Right renal cortex interstitium (tissue), 3 donors: ENCODE data around the gene HNF4A. TPM values are rescaled to one million over a fixed set of nuclear protein-coding genes. Genes with fewer than 3 reads are reported as not detected.
"Not testable (repeated sequence)": the region's sequence is repeated elsewhere in the genome, so short reads cannot be mapped to it uniquely, and the experiment has no call there.

Experiments
- DNase-seq, 3 donors: peaks; one replicate each; pipeline ENCODE4 v3.0.0-alpha.2; 2013; ENCODE audit warnings: low read depth in 3 of 3, low spot score in 2 of 3
- polyA plus RNA-seq, 3 donors: library from polyadenylated mRNA; unstranded; fragments of 120-200 nt; gene quantifications; one replicate each; pipeline ENCODE4 v1.2.1, GENCODE V29; 2013; ENCODE audit not compliant: insufficient read length in 3 of 3

HNF4A gene
- polyA plus RNA-seq, 3 donors = 36.8 to 50.6 (median 46.1) TPM

DNA sequence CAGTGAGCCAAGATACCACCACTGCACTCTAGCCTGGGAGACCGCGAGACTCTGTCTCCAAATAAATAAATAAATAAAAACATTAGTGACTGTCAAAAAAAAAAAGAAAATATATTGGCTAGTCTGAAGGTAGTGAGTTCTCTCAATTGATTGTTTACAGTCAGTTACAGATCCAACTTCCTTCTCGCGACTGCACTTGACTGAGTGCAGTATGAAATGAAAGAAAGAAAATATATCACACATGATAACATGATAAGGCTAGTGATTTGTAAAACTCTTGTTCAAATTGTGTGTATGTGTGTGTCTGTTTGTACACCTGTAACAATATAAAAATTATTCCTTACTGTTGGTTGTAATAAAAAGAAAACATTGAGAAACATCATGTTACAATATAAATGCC is 10.8 kb upstream of the HNF4A start:
- DNase-seq = no peak

GRCh38 chr20:44345147-44345546 is 10.4 kb upstream of the HNF4A start:
- DNase-seq = no peak

GRCh38 chr20:44345941-44346340 is 9.6 kb upstream of the HNF4A start:
- DNase-seq = not testable (repeated sequence)

- DNase-seq = no peak
These were observed 7.3 kb upstream of the HNF4A start for GRCh38 chr20:44348168-44348659.

DNA sequence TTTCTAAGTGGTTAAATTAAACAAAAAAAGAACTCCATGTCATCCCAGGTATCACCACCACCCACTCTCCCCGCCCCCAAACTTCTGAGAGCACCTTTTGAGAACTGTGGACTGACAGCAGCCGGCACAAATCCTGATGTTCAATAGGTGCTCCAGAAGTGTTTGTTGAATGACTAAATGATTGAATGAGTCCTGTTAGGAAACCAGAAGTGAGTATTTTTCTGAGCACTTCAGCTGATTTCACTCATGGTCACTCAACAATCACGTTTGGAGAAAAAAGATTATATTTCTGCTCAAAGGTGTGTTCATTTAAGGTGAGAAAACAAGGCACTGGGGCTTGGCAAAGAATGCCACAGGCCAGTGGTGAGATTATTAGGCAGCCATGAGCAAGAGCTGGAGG is 6.2 kb upstream of the HNF4A start:
- no peak for DNase-seq

GRCh38 chr20:44350567-44350966 is 4.9 kb upstream of the HNF4A start:
- no peak for DNase-seq

- DNase-seq = no peak
These were observed 461 bp upstream of the HNF4A start for GRCh38 chr20:44354979-44355497.

GRCh38 chr20:44356353-44356723 is 839 bp downstream of the HNF4A start:
- no peak for DNase-seq

GRCh38 chr20:44357020-44357419 is 1.5 kb downstream of the HNF4A start:
- DNase-seq = no peak

DNA sequence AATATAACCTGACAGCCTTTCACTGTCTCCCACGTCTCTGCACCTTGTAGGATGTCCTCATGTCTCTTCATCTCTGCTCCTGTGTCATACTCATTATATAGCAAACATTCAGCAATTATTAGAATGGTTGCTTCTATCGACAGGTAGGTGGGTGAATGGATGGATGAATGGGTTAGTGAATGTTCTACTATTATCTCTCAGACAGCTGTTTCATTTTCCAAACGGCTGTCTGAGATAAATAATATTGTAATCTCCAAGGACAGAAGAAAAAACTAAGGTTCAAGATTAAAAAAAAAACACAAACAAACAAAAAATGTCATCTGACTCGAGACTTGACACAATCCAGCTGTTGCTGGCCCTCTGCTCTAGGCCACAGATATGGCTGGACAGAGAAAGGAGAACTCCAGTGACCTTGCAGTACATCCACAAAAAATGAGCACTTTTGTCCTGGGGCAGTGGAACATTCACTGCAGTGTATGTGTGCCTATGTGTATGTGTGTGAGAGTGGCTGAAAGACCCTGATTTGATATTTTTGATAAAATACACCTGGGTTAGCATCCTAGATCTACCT is 2.1 kb downstream of the HNF4A start:
- DNase-seq = peak in 2 of 3 donors; percentile 24 to 47

DNA sequence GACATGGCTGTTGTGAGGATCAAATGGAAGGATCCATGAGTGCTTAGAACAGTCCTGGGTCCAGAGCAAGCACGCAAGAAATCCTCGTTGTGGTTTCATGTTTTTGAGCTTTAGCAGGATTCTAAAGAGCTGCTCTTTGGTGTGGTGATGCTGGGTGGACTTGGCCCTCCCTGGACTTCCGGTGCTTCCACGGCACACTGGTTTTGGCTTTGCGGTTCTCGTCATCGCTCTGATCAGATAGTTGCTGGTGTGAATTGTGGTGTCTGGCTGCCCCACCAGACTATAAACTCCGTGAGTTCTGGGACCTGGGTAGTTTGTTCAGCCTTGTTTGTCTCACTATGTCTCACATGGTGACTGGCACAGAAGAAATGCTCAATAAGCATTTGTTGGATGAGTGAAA is 3.3 kb downstream of the HNF4A start:
- no peak for DNase-seq

- no peak for DNase-seq
These were observed 4.7 kb downstream of the HNF4A start for GRCh38 chr20:44360221-44360620.

- no peak for DNase-seq
These were observed 5.5 kb downstream of the HNF4A start for GRCh38 chr20:44361021-44361420.

DNA sequence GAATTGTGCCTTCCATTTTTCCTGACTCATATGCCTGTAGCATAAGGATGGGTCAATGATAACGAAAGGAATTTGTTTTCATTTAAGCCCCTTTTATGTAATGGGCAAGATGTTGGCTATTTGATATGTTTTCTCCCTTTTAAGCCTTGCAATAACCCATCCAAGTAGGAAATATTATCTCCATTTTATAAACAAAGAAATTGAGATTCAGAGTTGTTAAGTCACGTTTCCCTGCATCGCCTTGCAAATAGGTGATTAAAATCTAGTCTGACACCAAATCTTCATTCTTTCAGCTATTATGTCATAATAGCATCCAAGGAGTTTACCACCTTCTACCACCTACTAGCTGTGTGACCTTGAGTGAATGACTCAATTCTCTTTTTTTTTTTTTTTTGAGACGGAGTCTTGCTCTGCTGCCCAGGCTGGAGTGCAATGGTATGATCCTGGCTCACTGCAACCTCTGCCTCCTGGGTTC is 7.0 kb downstream of the HNF4A start:
- DNase-seq = no peak

GRCh38 chr20:44364068-44364467 is 8.6 kb downstream of the HNF4A start:
- no peak for DNase-seq

- no peak for DNase-seq
These were observed 9.3 kb downstream of the HNF4A start for GRCh38 chr20:44364780-44365179.

DNA sequence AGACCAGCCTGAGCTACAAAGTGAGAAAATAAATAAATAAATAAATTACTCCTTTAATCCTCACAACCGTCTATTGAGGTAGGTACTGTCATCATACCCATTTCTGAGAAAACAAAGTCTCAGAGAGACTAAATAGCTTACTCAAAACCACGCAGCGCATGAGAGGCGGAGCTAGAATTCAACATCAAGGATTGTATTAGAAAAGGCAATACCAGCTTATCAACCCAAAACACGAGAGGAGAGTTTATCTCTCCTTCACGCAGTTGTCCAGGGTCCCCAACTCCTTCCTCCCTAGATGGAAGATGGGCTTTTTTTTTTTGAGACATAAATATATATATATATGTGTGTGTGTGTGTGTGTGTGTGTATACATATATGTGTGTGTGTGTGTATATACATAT is 12.2 kb downstream of the HNF4A start:
- no peak for DNase-seq

- DNase-seq = no peak
These were observed 15.2 kb downstream of the HNF4A start for GRCh38 chr20:44370639-44371218.

- no peak for DNase-seq
These were observed 27.1 kb downstream of the HNF4A start for GRCh38 chr20:44382641-44383040.

- DNase-seq = peak in 1 of 3 donors; percentile 45
These were observed 29.0 kb downstream of the HNF4A start for GRCh38 chr20:44384423-44385027.

- peak in 1 of 3 donors; percentile 25 for DNase-seq
These were observed 33.0 kb downstream of the HNF4A start for GRCh38 chr20:44388466-44389023.

DNA sequence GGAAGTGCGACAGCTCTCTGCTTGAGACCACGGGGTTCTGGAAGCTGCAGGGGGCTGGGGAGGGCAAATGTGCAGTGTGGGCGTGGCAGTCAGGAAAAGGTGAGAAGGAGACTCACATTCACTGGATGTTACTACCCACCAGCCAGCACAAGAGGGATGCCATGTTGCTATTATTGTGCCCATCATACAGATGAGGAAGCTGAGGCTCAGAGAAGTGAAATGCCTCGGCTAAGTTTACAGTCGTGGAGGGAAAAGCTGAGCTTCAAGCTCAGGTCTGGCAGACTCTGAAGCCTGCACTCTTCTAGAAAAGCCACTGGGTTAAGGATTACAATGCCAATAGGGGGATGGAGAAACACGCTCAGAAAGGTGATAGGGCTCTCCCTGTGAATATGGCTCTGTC is 34.4 kb downstream of the HNF4A start:
- no peak for DNase-seq
